GM12878 (cell line): Measurements from ENCODE around the gene FEV. TPM values are rescaled to one million over a fixed set of nuclear protein-coding genes. Genes with fewer than 3 reads are reported as not detected.

Experiments
- ATAC-seq: fragments of 200-7000 bp; cut with Tn5 transposase; 3 replicates; pipeline ENCODE4 v1.9.1; 2020; ENCODE audit warnings: mild to moderate bottlenecking, moderate library complexity
- BruUV-seq: library from RNA; stranded (reverse); fragments of 400-500 nt; replicated peaks from 2 replicates; lab custom pipeline; 2021; lab: Mats Ljungman, UMichigan
- CTCF ChIA-PET: fragments of 300-600 bp; sonication (Branson Sonifier 250); formaldehyde crosslinking; extraction: SDS; loops from one replicate; lab custom pipeline; 2021; ENCODE audit warnings: inconsistent platforms; lab: Yijun Ruan, JAX
- POLR2A ChIA-PET: fragments of 350-600 bp; formaldehyde crosslinking; extraction: SDS; loops from one replicate; lab custom pipeline; 2021; ENCODE audit warnings: inconsistent platforms; lab: Charles Lee
- RAD21 ChIA-PET: fragments of 300-600 bp; sonication (Branson Sonifier 250); formaldehyde crosslinking; loops from one replicate; lab custom pipeline; 2023; ENCODE audit warnings: antibody characterized with exemption; ENCODE audit not compliant: unreplicated experiment; lab: Charles Lee
- SMC1A ChIA-PET: fragments of 300-600 bp; sonication (Branson Sonifier 250); formaldehyde crosslinking; loops from one replicate; lab custom pipeline; 2023; ENCODE audit not compliant: unreplicated experiment, uncharacterized antibody; lab: Charles Lee
- DNase-seq: peaks from one replicate; pipeline ENCODE4 v3.0.0-alpha.2; 2011; ENCODE audit warnings: low read depth, low spot score
- FAIRE-seq: peaks from 3 replicates; lab custom pipeline; 2011; peaks lifted over from hg19 to GRCh38; lab: Jason Lieb, UNC
- H2AFZ ChIP-seq: 2 replicates; pipeline ENCODE4 v1.6.0; 2011; ENCODE audit warnings: low read depth, low read length, control low read depth; ENCODE audit not compliant: control insufficient read depth
- H3K27ac ChIP-seq: 2 replicates; pipeline ENCODE4 v1.5.1; 2011; ENCODE audit warnings: control low read depth; ENCODE audit not compliant: control insufficient read depth, insufficient read depth
- H3K27me3 ChIP-seq, 2 experiments: replicated peaks in 1 of 2; 2 replicates each; pipeline versions ENCODE4 v1.6.0 to v1.6.1; 2011; ENCODE audit warnings: low read length in 1 of 2; ENCODE audit not compliant: control insufficient read depth in 2 of 2, insufficient read depth in 2 of 2
- H3K36me3 ChIP-seq, 2 experiments: 2 replicates each; pipeline ENCODE4 v1.5.1; 2011; ENCODE audit warnings: low read length in 1 of 2; ENCODE audit not compliant: control insufficient read depth in 2 of 2, insufficient read depth in 2 of 2
- H3K4me1 ChIP-seq: 2 replicates; pipeline ENCODE4 v1.6.1; 2011; ENCODE audit warnings: mild to moderate bottlenecking, low read length, moderate library complexity, mixed read lengths; ENCODE audit not compliant: control insufficient read depth, insufficient read depth
- H3K4me2 ChIP-seq: 2 replicates; pipeline ENCODE4 v1.6.0; 2011; ENCODE audit warnings: control low read depth; ENCODE audit not compliant: control insufficient read depth, insufficient read depth
- H3K4me3 ChIP-seq: fragments of 200-600 bp; sonication (generic); 2 replicates; pipeline ENCODE4 v1.5.1; 2016
- H3K79me2 ChIP-seq: 2 replicates; pipeline ENCODE4 v1.6.0; 2011; ENCODE audit warnings: low read length; ENCODE audit not compliant: control insufficient read depth, insufficient read depth
- H3K9ac ChIP-seq: 2 replicates; pipeline ENCODE4 v1.8.0; 2011; ENCODE audit warnings: low read length, control low read depth, mixed read lengths; ENCODE audit not compliant: control insufficient read depth, insufficient read depth
- H3K9me3 ChIP-seq: replicated peaks from 3 replicates; pipeline ENCODE4 v1.5.1; 2011; ENCODE audit warnings: mild to moderate bottlenecking, low read length; ENCODE audit not compliant: control insufficient read depth, insufficient read depth
- H4K20me1 ChIP-seq: 2 replicates; pipeline ENCODE4 v1.6.0; 2011; ENCODE audit not compliant: control insufficient read depth, insufficient read depth
- CUX1 ChIP-seq: IDR thresholded peaks from 2 replicates; pipeline ENCODE4 v1.6.1; 2012; ENCODE audit warnings: improper control_type of control experiment, low read depth, low read length; ENCODE audit not compliant: insufficient replicate concordance
- JUNB ChIP-seq: IDR thresholded peaks from 2 replicates; pipeline ENCODE4 v1.6.1; 2016; ENCODE audit warnings: antibody characterized with exemption, mild to moderate bottlenecking
- SIX5 ChIP-seq: IDR thresholded peaks from 2 replicates; pipeline ENCODE4 v1.6.1; 2011; ENCODE audit warnings: mild to moderate bottlenecking, low read depth, low read length, moderate library complexity; ENCODE audit not compliant: severe bottlenecking
- SMAD5 ChIP-seq: IDR thresholded peaks from 2 replicates; pipeline ENCODE4 v1.6.1; 2016; ENCODE audit warnings: antibody characterized with exemption, low read depth
- ZBED1 ChIP-seq: IDR thresholded peaks from 2 replicates; pipeline ENCODE4 v1.6.1; 2016; ENCODE audit warnings: borderline replicate concordance
- WGBS: methylation state at CpG from one replicate; pipeline ENCODE4 v1.1.6; 2016; ENCODE audit warnings: low lambda C conversion rate; ENCODE audit not compliant: insufficient replicate concordance, insufficient coverage; ENCODE audit errors: missing lambda C conversion rate; 5-methylcytosine and 5-hydroxymethylcytosine counted together
- in situ Hi-C: fragments of 300-500 bp; cut with MboI; formaldehyde crosslinking; loops from 9 replicates; pipeline ENCODE4 v1.14.3; 2018; ENCODE audit warnings: mixed read lengths
- intact Hi-C: fragments of 100-400 bp; cut with micrococcal nuclease; formaldehyde crosslinking; loops from one replicate; pipeline ENCODE4 v1.14.2; 2022; ENCODE audit not compliant: unreplicated experiment
- polyA plus RNA-seq, 11 experiments: library from polyadenylated mRNA; depleted of rRNA in 4 of 11; unstranded in 6 of 11; stranded (reverse) in 5 of 11; fragments of >200 nt; fragmentation: Nextera tagmentation in 4 of 11; fragmentation: Illumina TruSeq in 1 of 11; extraction: Ambion mirVana in 4 of 11; extraction: Trizol in 1 of 11; gene quantifications; 1 replicate in 1 of 11; 2 replicates in 10 of 11; pipeline versions ENCODE4 v1.2.1 to v1.2.3, GENCODE V29; 2011 to 2016; ENCODE audit warnings: inconsistent platforms in 2 of 11, missing spikeins in 2 of 11, low read depth in 1 of 11
- total RNA-seq, 4 experiments: library from RNA; depleted of rRNA in 3 of 4; stranded (reverse); fragments of >200 nt in 3 of 4; fragmentation: Illumina TruSeq in 1 of 4; extraction: Trizol in 1 of 4; gene quantifications; 2 replicates each; pipeline versions ENCODE4 v1.2.1 to v1.2.3, GENCODE V29; 2013 to 2021

Gene FEV
- total and polyA plus RNA-seq, 10 of the 15 experiments (the other 5 are each of a cell fraction or from before 2014, with no cell fraction given) = not detected

- no peak for TF ChIP-seq CUX1
Observed at GRCh38 chr2:218999021-218999880, 14.3 kb upstream of the FEV start (continued).

GRCh38 chr2:218998414-218999002 lies 13.5 kb upstream of the FEV start:
- intact Hi-C loops (no loop called here), in situ Hi-C loops (no loop called here)
- no peak for TF ChIP-seq SMAD5
- no peak for TF ChIP-seq JUNB
- no peak for TF ChIP-seq ZBED1
- no peak for TF ChIP-seq SIX5
- ATAC-seq (no peak), DNase-seq (no peak), FAIRE-seq (no peak)
- Histone ChIP-seq H3K9ac (no peak overlapping the region), H4K20me1 (no peaks in the 10 kb centered on the region), H3K4me3 (no peak overlapping the region), H3K36me3 (no peaks in the 10 kb centered on the region), H3K27ac (no peak overlapping the region), H3K9me3 (no peaks in the 10 kb centered on the region), H3K4me1 (no peaks in the 10 kb centered on the region), H3K79me2 (no peaks in the 10 kb centered on the region), H2AFZ (no peak overlapping the region), H3K4me2 (no peak overlapping the region), H3K27me3 (peaks cover 20 to 26% of the 10 kb centered on the region in 2 experiments)
- ChIA-PET SMC1A (no interaction called here), POLR2A (no interaction called here), RAD21 (no interaction called here), CTCF (interaction anchor here (1.0 kb wide), 1 partner anchor 60 kb away, joined by 3 read pairs; no protein-coding TSS in a partner anchor)
- no TSS peak for BruUV-seq
- 30% methylated on average over 12 of the region's 12 CpGs for WGBS
